ENCODE data around the gene PLXNB3. TPM values are rescaled to one million over a fixed set of nuclear protein-coding genes. Genes with fewer than 3 reads are reported as not detected.
A peak's percentile ranks its signal among the peaks of the same experiment; 100 is the strongest.

PLXNB3 gene
- total and polyA plus RNA-seq, 2 of the 13 experiments (the other 11 are each of a cell fraction or from before 2014, with no cell fraction given), result 3.0 to 6.9 TPM

DNA sequence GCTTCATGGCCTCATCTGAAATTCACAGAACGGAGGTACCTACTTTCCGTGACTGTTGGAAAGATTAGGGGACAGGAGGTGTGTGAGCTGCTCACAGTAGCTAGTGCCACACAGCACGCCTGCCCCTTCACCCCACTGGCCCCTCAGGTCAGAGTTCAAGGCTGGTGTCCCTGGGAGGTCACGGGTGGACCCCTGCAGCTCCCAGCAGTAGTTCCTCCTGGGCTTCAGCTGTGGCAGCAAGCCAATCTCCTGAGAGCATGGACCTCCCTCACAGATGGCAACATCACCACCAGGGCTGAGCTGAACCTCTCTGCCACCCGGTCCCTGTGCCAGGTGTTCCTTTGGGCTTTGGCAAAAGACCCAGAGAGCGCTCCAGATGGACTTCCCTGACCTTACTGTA lies 28.3 kb downstream of the PLXNB3 start (continued):
- TF ChIP-seq, protein P1, sequence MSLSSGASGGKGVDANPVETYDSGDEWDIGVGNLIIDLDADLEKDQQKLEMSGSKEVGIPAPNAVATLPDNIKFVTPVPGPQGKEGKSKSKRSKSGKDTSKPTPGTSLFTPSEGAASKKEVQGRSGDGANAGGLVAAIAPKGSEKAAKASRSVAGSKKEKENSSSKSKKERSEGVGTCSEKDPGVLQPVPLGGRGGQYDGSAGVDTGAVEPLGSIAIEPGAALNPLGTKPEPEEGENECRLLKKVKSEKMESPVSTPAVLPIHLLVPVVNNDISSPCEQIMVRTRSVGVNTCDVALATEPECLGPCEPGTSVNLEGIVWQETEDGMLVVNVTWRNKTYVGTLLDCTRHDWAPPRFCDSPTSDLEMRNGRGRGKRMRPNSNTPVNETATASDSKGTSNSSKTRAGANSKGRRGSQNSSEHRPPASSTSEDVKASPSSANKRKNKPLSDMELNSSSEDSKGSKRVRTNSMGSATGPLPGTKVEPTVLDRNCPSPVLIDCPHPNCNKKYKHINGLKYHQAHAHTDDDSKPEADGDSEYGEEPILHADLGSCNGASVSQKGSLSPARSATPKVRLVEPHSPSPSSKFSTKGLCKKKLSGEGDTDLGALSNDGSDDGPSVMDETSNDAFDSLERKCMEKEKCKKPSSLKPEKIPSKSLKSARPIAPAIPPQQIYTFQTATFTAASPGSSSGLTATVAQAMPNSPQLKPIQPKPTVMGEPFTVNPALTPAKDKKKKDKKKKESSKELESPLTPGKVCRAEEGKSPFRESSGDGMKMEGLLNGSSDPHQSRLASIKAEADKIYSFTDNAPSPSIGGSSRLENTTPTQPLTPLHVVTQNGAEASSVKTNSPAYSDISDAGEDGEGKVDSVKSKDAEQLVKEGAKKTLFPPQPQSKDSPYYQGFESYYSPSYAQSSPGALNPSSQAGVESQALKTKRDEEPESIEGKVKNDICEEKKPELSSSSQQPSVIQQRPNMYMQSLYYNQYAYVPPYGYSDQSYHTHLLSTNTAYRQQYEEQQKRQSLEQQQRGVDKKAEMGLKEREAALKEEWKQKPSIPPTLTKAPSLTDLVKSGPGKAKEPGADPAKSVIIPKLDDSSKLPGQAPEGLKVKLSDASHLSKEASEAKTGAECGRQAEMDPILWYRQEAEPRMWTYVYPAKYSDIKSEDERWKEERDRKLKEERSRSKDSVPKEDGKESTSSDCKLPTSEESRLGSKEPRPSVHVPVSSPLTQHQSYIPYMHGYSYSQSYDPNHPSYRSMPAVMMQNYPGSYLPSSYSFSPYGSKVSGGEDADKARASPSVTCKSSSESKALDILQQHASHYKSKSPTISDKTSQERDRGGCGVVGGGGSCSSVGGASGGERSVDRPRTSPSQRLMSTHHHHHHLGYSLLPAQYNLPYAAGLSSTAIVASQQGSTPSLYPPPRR (CRISPR knock-in tag; IDR thresholded peaks at IDR 0.05; ENCODE audit: borderline replicate concordance), result no peak
- TF ChIP-seq KLF15 (CRISPR knock-in tag; IDR thresholded peaks at IDR 0.05; ENCODE audit: borderline replicate concordance) (no peak), ATM (IDR thresholded peaks at IDR 0.05; ENCODE audit: borderline replicate concordance) (no peak)
- TF ChIP-seq, protein P2, sequence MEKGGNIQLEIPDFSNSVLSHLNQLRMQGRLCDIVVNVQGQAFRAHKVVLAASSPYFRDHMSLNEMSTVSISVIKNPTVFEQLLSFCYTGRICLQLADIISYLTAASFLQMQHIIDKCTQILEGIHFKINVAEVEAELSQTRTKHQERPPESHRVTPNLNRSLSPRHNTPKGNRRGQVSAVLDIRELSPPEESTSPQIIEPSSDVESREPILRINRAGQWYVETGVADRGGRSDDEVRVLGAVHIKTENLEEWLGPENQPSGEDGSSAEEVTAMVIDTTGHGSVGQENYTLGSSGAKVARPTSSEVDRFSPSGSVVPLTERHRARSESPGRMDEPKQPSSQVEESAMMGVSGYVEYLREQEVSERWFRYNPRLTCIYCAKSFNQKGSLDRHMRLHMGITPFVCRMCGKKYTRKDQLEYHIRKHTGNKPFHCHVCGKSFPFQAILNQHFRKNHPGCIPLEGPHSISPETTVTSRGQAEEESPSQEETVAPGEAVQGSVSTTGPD (CRISPR knock-in tag; IDR thresholded peaks at IDR 0.05), result no peak

DNA sequence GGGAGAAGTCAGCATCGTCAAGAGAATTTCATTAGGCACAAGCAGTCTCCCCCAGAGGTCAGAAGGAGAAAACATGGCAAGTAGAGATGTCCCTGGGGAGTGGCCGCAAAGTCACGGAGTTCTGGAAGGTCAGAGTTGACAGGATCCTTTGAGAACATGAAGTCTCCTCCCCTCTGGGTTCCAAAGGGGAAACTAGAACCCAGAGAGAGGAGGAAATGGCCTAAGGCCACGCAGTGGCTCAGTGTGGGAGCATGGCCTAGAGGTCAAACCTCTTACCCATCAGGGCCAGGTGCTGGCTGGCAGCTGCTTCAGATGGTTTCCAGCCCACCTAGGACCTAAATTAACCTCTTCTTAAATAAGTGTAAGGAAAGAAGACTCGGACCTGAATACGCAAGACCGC lies 29.2 kb downstream of the PLXNB3 start:
- POLR2A ChIA-PET, result interaction anchor here (1.4 to 1.8 kb wide), 4 partner anchors 27 to 135 kb away, joined by 5 to 12 read pairs (median 6); partner anchors contain the start of genes ARHGAP4 and PLXNB3
- peaks cover 0 to 3% of the 10 kb centered on the region in 2 experiments; a peak in 1 of 5 replicates for H3K36me3 ChIP-seq (replicated peaks in 1 of 2; ENCODE audit: control insufficient read depth in 1 of 2, insufficient read depth in 2 of 2, low read length in 2 of 2)

More for the DNA sequence above, 29.2 kb downstream of the PLXNB3 start:
- no peak for FAIRE-seq
- TF ChIP-seq ZSCAN25 (CRISPR knock-in tag; IDR thresholded peaks at IDR 0.05), result no peak
- 0 out of 3 replicates have a peak, but pooled peaks have one; percentile 8 for ATAC-seq
- no peaks in the 10 kb centered on the region for H4K20me1 ChIP-seq (ENCODE audit: insufficient read depth, low read length)
- H2AFZ ChIP-seq (ENCODE audit: low read length), result no peak overlapping the region
- 5% methylated on average over 2 of the region's 7 CpGs for WGBS (ENCODE audit: low lambda C conversion rate)
- H3K4me1 ChIP-seq (ENCODE audit: insufficient read depth, low read length), result peaks cover 27% of the 10 kb centered on the region
- H3K79me2 ChIP-seq (ENCODE audit: insufficient read depth, low read length), result peaks cover 22% of the 10 kb centered on the region
- H3K4me2 ChIP-seq (ENCODE audit: low read depth, low read length), result peak overlapping the region; percentile 76
- in situ Hi-C loops (cut with HindIII; ENCODE audit: extremely low pct_ligation_motif_present, low pct_unique_long_range_greater_than_20kb), result no loop called here
- intact Hi-C loops (cut with micrococcal nuclease; ENCODE audit: unreplicated experiment), result no loop called here
- no peaks in the 10 kb centered on the region for H3K9me3 ChIP-seq (ENCODE audit: low read length)
- peak overlapping the region; percentile 66 to 77 (median 75) for H3K4me3 ChIP-seq (replicated peaks in 1 of 3; ENCODE audit: insufficient read depth in 1 of 3, low read depth in 2 of 3, low read length in 3 of 3)
- CTCF ChIA-PET (ENCODE audit: low intra/inter-chr PET ratio, low total read pairs), result no interaction called here
- peak overlapping the region; percentile 94 for H3K9ac ChIP-seq (ENCODE audit: insufficient read depth, low read depth, low read length)
- no peaks in the 10 kb centered on the region; a peak in 1 of 5 replicates for H3K27me3 ChIP-seq (ENCODE audit: control insufficient read depth in 1 of 2, insufficient read depth in 2 of 2, low read length in 2 of 2)
- BruUV-seq (replicated peaks), result no TSS peak
- peak overlapping the region; percentile 88 for H3K27ac ChIP-seq (ENCODE audit: extremely low read length, insufficient read depth, low read length)
- no peak for DNase-seq (ENCODE audit: low spot score)

Measured in HepG2 (cell line).